H9 (cell line): ENCODE measurements around the gene AK8. TPM values are rescaled to one million over a fixed set of nuclear protein-coding genes. Genes with fewer than 3 reads are reported as not detected.

ENCODE experiments used
- DNase-seq: peaks from one replicate; pipeline ENCODE4 v3.0.0-alpha.2; 2017
- H2AFZ ChIP-seq: one replicate; pipeline ENCODE4 v1.6.1; 2013; ENCODE audit warnings: mild to moderate bottlenecking, low read length, control low read depth, moderate library complexity
- H2AK5ac ChIP-seq: 2 replicates; pipeline ENCODE4 v1.6.1; 2013; ENCODE audit warnings: low read length, control low read depth, mixed read lengths; ENCODE audit not compliant: insufficient read length
- H2BK120ac ChIP-seq: one replicate; pipeline ENCODE4 v1.6.1; 2013; ENCODE audit warnings: low read depth, mild to moderate bottlenecking, low read length, control low read depth, inconsistent platforms; ENCODE audit not compliant: poor library complexity, severe bottlenecking
- H2BK12ac ChIP-seq: 2 replicates; pipeline ENCODE4 v1.6.1; 2013; ENCODE audit warnings: low read length, control low read depth, mixed read lengths, low read depth; ENCODE audit not compliant: insufficient read length
- H2BK15ac ChIP-seq: 2 replicates; pipeline ENCODE4 v1.6.1; 2013; ENCODE audit warnings: low read depth, low read length, control low read depth
- H2BK20ac ChIP-seq: one replicate; pipeline ENCODE4 v1.6.1; 2013; ENCODE audit warnings: low read depth, mild to moderate bottlenecking, low read length, control low read depth, inconsistent platforms; ENCODE audit not compliant: poor library complexity, severe bottlenecking
- H2BK5ac ChIP-seq: 2 replicates; pipeline ENCODE4 v1.6.1; 2013; ENCODE audit warnings: low read length, control low read depth, mixed read lengths; ENCODE audit not compliant: insufficient read length
- H3K14ac ChIP-seq: 2 replicates; pipeline ENCODE4 v1.6.1; 2013; ENCODE audit warnings: low read length, control low read depth; ENCODE audit not compliant: insufficient read depth
- H3K18ac ChIP-seq: 2 replicates; pipeline ENCODE4 v1.6.1; 2013; ENCODE audit warnings: low read depth, mild to moderate bottlenecking, mixed read lengths, low read length, control low read depth; ENCODE audit not compliant: insufficient read length
- H3K23ac ChIP-seq: 2 replicates; pipeline ENCODE4 v1.6.1; 2013; ENCODE audit warnings: low read length, control low read depth, mixed read lengths, low read depth; ENCODE audit not compliant: insufficient read length
- H3K23me2 ChIP-seq: 2 replicates; pipeline ENCODE4 v1.6.1; 2013; ENCODE audit warnings: low read depth, mild to moderate bottlenecking, mixed read lengths, low read length, control low read depth; ENCODE audit not compliant: insufficient read length, poor library complexity, severe bottlenecking
- H3K27ac ChIP-seq: 2 replicates; pipeline ENCODE4 v1.5.1; 2013; ENCODE audit warnings: low read length, control low read depth, mixed read lengths, low read depth; ENCODE audit not compliant: insufficient read length
- H3K27me3 ChIP-seq: 2 replicates; pipeline ENCODE4 v1.6.1; 2013; ENCODE audit warnings: low read length, control low read depth, inconsistent platforms; ENCODE audit not compliant: insufficient read depth
- H3K4ac ChIP-seq: 2 replicates; pipeline ENCODE4 v1.6.1; 2013; ENCODE audit warnings: low read depth, mild to moderate bottlenecking, control low read depth, inconsistent platforms, low read length, moderate library complexity
- H3K4me1 ChIP-seq: 2 replicates; pipeline ENCODE4 v1.6.1; 2013; ENCODE audit warnings: low read length, control low read depth, inconsistent platforms; ENCODE audit not compliant: insufficient read depth
- H3K4me2 ChIP-seq: 2 replicates; pipeline ENCODE4 v1.6.1; 2013; ENCODE audit warnings: low read length, control low read depth, mixed read lengths; ENCODE audit not compliant: insufficient read length, insufficient read depth
- H3K56ac ChIP-seq: 2 replicates; pipeline ENCODE4 v1.6.1; 2013; ENCODE audit warnings: low read depth, mild to moderate bottlenecking, mixed read lengths, low read length, control low read depth; ENCODE audit not compliant: insufficient read length
- H3K79me1 ChIP-seq: 2 replicates; pipeline ENCODE4 v1.6.1; 2013; ENCODE audit warnings: low read depth, mild to moderate bottlenecking, moderate library complexity, low read length, control low read depth, inconsistent platforms; ENCODE audit not compliant: insufficient read depth, poor library complexity, severe bottlenecking
- H3K79me2 ChIP-seq: 2 replicates; pipeline ENCODE4 v1.6.1; 2013; ENCODE audit warnings: low read length, control low read depth, inconsistent platforms; ENCODE audit not compliant: insufficient read depth
- H3K9ac ChIP-seq: 2 replicates; pipeline ENCODE4 v1.6.1; 2013; ENCODE audit warnings: low read length, control low read depth, mixed read lengths; ENCODE audit not compliant: insufficient read length; ENCODE audit errors: extremely low read depth
- H3K9me3 ChIP-seq: one replicate; pipeline ENCODE4 v1.6.1; 2013; ENCODE audit warnings: low read depth, low read length, inconsistent platforms; ENCODE audit not compliant: control insufficient read depth
- H3T11ph ChIP-seq: one replicate; pipeline ENCODE4 v1.6.1; 2013; ENCODE audit warnings: mild to moderate bottlenecking, low read length, control low read depth, inconsistent platforms
- H4K20me1 ChIP-seq: one replicate; pipeline ENCODE4 v1.6.1; 2013; ENCODE audit not compliant: control insufficient read depth, insufficient read length, insufficient read depth
- H4K5ac ChIP-seq: 2 replicates; pipeline ENCODE4 v1.6.1; 2013; ENCODE audit warnings: low read depth, mild to moderate bottlenecking, mixed read lengths, low read length, control low read depth; ENCODE audit not compliant: insufficient read length
- H4K8ac ChIP-seq: replicated peaks from 2 replicates; pipeline ENCODE4 v1.6.1; 2013; ENCODE audit warnings: low read length, control low read depth, mixed read lengths, low read depth; ENCODE audit not compliant: insufficient read length
- H4K91ac ChIP-seq: 2 replicates; pipeline ENCODE4 v1.6.1; 2013; ENCODE audit warnings: low read depth, mild to moderate bottlenecking, moderate library complexity, mixed read lengths, low read length, control low read depth; ENCODE audit not compliant: insufficient read length
- H3K27ac Mint-ChIP-seq, 3 experiments: 2 replicates in 2 of 3; 3 replicates in 1 of 3; pipeline ENCODE4 v1.8.0; 2020 to 2021; ENCODE audit warnings: mixed read lengths in 3 of 3, mild to moderate bottlenecking in 1 of 3, moderate library complexity in 1 of 3
- H3K27me3 Mint-ChIP-seq: 2 replicates; pipeline ENCODE4 v1.8.0; 2021; ENCODE audit warnings: low read depth, mild to moderate bottlenecking, moderate library complexity, mixed read lengths
- H3K36me3 Mint-ChIP-seq, 3 experiments: 2 replicates in 2 of 3; 3 replicates in 1 of 3; pipeline ENCODE4 v1.8.0; 2020 to 2021; ENCODE audit warnings: low read depth in 3 of 3, mixed read lengths in 3 of 3; ENCODE audit not compliant: insufficient read depth in 1 of 3
- H3K4me1 Mint-ChIP-seq, 2 experiments: 2 replicates each; pipeline ENCODE4 v1.8.0; 2020; ENCODE audit warnings: mixed read lengths in 2 of 2
- H3K4me3 Mint-ChIP-seq, 2 experiments: 2 replicates in 1 of 2; 3 replicates in 1 of 2; pipeline ENCODE4 v1.8.0; 2020 to 2021; ENCODE audit warnings: mild to moderate bottlenecking in 2 of 2, mixed read lengths in 2 of 2, moderate library complexity in 1 of 2
- H3K9me3 Mint-ChIP-seq, 2 experiments: 2 replicates in 1 of 2; 3 replicates in 1 of 2; pipeline ENCODE4 v1.8.0; 2020; ENCODE audit warnings: mild to moderate bottlenecking in 2 of 2, mixed read lengths in 2 of 2, moderate library complexity in 1 of 2
- WGBS: extraction: QIAGEN DNeasy Blood & Tissue Kit; methylation state at CpG from one replicate; pipeline ENCODE4 v1.1.7; 2013; ENCODE audit warnings: missing lambda C conversion rate, low lambda C conversion rate, mixed read lengths; ENCODE audit not compliant: insufficient read length; ENCODE audit errors: extremely low coverage; 5-methylcytosine and 5-hydroxymethylcytosine counted together
- total RNA-seq: library from RNA; stranded (reverse); gene quantifications from 2 replicates; pipeline ENCODE4 v1.2.1, GENCODE V29; 2021
- TF ChIP-seq, protein P1 (sequence below): fragments of 200-600 bp; sonication (generic); conservative IDR thresholded peaks from 3 replicates; pipeline ENCODE4 v1.8.0; 2021; ENCODE audit warnings: antibody characterized with exemption, mild to moderate bottlenecking

AK8 gene
- total RNA-seq, 1 experiment from 2014 or later = 0.44 TPM

DNA sequence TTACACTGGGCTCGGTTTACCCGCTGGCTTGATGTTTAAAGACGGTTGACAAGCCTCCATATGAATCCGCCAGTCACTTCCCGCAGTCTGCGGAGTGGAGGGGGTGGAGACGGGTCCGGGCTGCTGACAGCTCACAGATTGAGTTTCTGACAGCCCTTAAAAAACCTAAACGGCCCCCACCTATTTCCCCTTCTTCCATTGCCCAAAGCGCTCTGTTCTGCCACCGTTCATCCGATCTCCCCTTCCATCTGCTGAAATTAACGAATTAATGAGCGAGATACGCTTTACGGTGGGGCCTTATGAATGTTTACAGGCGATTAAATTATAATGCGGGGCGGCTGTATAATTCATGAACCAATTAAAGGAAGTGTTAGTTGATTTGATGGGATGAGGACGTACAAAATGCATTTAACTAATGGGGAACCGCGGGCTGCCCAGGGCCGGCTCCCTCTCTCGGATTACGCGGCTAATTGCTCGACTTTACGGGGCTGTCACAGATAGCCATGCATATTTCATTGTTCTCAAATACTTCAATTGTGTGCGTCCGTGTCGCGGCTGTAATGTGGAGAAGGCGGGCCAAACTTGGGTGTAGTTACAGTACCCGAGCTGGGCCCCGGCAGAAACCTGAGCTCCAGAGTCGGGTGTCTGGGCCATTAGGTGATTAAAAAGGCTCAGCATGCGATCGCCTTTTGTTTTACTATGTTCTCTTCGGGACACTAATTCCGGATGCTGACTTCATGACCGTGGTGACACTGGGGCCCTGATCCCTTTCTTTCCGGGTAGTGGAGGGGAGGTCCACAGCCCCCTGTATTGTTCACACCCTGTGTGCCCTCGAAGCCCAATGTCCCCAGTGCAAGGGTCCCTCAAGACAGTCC lies 133.0 kb downstream of the AK8 start:
- Histone ChIP-seq H4K5ac (no peak overlapping the region), H3T11ph (no peak overlapping the region), H3K14ac (no peak overlapping the region), H2AK5ac (no peak overlapping the region), H4K20me1 (peaks cover 2% of the 10 kb centered on the region), H3K4me2 (peak overlapping the region; percentile 45), H3K27me3 (peaks cover 11% of the 10 kb centered on the region; the same call in 1 of the 2 replicates), H3K27ac (no peak overlapping the region), H3K18ac (no peak overlapping the region), H2AFZ (no peak overlapping the region), H2BK15ac (no peak overlapping the region), H3K79me1 (no peaks in the 10 kb centered on the region), H3K23me2 (peaks cover 4% of the 10 kb centered on the region), H3K4me1 (peaks cover 10% of the 10 kb centered on the region), H2BK120ac (no peak overlapping the region), H3K79me2 (no peaks in the 10 kb centered on the region), H4K8ac (no peak overlapping the region), H2BK20ac (no peak overlapping the region), H2BK12ac (no peak overlapping the region), H3K9ac (no peak overlapping the region), H3K4ac (no peak overlapping the region), H4K91ac (no peak overlapping the region), H2BK5ac (no peak overlapping the region), H3K9me3 (no peaks in the 10 kb centered on the region), H3K23ac (no peak overlapping the region), H3K56ac (no peak overlapping the region)
- H3K4me1 Mint-ChIP-seq = peaks cover 44 to 45% of the 10 kb centered on the region in 2 experiments
- peak overlapping the region; percentile 50 to 77 for H3K4me3 Mint-ChIP-seq
- WGBS = no CpG with 5 or more reads among the region's 43 CpGs
- H3K9me3 Mint-ChIP-seq = no peaks in the 10 kb centered on the region; a peak in 2 of 5 replicates
- H3K27me3 Mint-ChIP-seq = peaks cover 93% of the 10 kb centered on the region
- no peak overlapping the region for H3K27ac Mint-ChIP-seq
- DNase-seq = peak; percentile 63
- H3K36me3 Mint-ChIP-seq = no peaks in the 10 kb centered on the region
- TF ChIP-seq, protein P1, sequence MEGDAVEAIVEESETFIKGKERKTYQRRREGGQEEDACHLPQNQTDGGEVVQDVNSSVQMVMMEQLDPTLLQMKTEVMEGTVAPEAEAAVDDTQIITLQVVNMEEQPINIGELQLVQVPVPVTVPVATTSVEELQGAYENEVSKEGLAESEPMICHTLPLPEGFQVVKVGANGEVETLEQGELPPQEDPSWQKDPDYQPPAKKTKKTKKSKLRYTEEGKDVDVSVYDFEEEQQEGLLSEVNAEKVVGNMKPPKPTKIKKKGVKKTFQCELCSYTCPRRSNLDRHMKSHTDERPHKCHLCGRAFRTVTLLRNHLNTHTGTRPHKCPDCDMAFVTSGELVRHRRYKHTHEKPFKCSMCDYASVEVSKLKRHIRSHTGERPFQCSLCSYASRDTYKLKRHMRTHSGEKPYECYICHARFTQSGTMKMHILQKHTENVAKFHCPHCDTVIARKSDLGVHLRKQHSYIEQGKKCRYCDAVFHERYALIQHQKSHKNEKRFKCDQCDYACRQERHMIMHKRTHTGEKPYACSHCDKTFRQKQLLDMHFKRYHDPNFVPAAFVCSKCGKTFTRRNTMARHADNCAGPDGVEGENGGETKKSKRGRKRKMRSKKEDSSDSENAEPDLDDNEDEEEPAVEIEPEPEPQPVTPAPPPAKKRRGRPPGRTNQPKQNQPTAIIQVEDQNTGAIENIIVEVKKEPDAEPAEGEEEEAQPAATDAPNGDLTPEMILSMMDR = no peak
